IMR-90 (cell line): ENCODE results near the gene ALAS2.

Experiments
- BHLHE40 ChIP-seq: fragments of 150-350 bp; IDR thresholded peaks from 2 replicates; pipeline ENCODE4 v1.6.1; 2016; ENCODE audit warnings: mild to moderate bottlenecking, low read depth, low read length
- CTCF ChIP-seq: conservative IDR thresholded peaks from 2 replicates; pipeline ENCODE4 v1.5.1; 2012; ENCODE audit warnings: mild to moderate bottlenecking, low read depth, low read length, improper control_type of control experiment
- NFE2L2 ChIP-seq: fragments of 150-350 bp; IDR thresholded peaks from 2 replicates; pipeline ENCODE4 v1.6.1; 2016; ENCODE audit warnings: low read depth, mild to moderate bottlenecking, low read length
- POLR2A ChIP-seq: IDR thresholded peaks from 2 replicates; pipeline ENCODE4 v1.6.1; 2012; ENCODE audit warnings: mild to moderate bottlenecking, low read depth, low read length
- RAD21 ChIP-seq: IDR thresholded peaks from 2 replicates; pipeline ENCODE4 v1.6.1; 2012; ENCODE audit warnings: low read length, improper control_type of control experiment
- RCOR1 ChIP-seq: IDR thresholded peaks from 2 replicates; pipeline ENCODE4 v1.6.1; 2012; ENCODE audit warnings: mild to moderate bottlenecking, low read length, improper control_type of control experiment; ENCODE audit not compliant: insufficient replicate concordance
- RFX5 ChIP-seq: IDR thresholded peaks from 2 replicates; pipeline ENCODE4 v1.8.0; 2012; ENCODE audit warnings: low read depth, mild to moderate bottlenecking, low read length, moderate library complexity
- USF2 ChIP-seq: fragments of 150-350 bp; IDR thresholded peaks from 2 replicates; pipeline ENCODE4 v1.6.1; 2017; ENCODE audit warnings: mild to moderate bottlenecking, antibody characterized with exemption, low read length, low read depth

GRCh38 chrX:55041514-55041913 is 10.7 kb upstream of the ALAS2 start:
- no peak for TF ChIP-seq CTCF
- no peak for TF ChIP-seq POLR2A
- no peak for TF ChIP-seq RAD21
- TF ChIP-seq RCOR1 = no peak
- TF ChIP-seq BHLHE40 = no peak
- no peak for TF ChIP-seq NFE2L2
- no peak for TF ChIP-seq USF2
- TF ChIP-seq RFX5 = no peak
